Cardiac muscle cell (in vitro differentiated cells and primary cell): ENCODE data around the gene TESMIN. TPM values are rescaled to one million over a fixed set of nuclear protein-coding genes. Genes with fewer than 3 reads are reported as not detected.
A peak's percentile ranks its signal among the peaks of the same experiment; 100 is the strongest.

Source experiments
- DNase-seq, 2 donors: peaks; one replicate each; pipeline versions ENCODE4 v3.0.0 to v3.0.0-alpha.2; 2010 to 2017; ENCODE audit warnings: low read depth in 1 of 2, low spot score in 1 of 2
- H3K27ac ChIP-seq: fragments of 200-600 bp; sonication (generic); 2 replicates; pipeline ENCODE4 v1.5.1; 2016
- H3K27me3 ChIP-seq: fragments of 200-600 bp; sonication (generic); 2 replicates; pipeline ENCODE4 v1.6.0; 2016; ENCODE audit warnings: control low read depth
- H3K36me3 ChIP-seq: fragments of 200-600 bp; sonication (generic); 2 replicates; pipeline ENCODE4 v1.5.1; 2016; ENCODE audit warnings: control low read depth
- H3K4me1 ChIP-seq: fragments of 200-600 bp; sonication (generic); 2 replicates; pipeline ENCODE4 v1.8.1; 2017; ENCODE audit warnings: low read depth, mild to moderate bottlenecking, mixed run types
- H3K4me3 ChIP-seq: fragments of 200-600 bp; sonication (generic); 2 replicates; pipeline ENCODE4 v1.5.1; 2016; ENCODE audit warnings: mild to moderate bottlenecking
- H3K9me3 ChIP-seq: fragments of 200-600 bp; sonication (generic); 2 replicates; pipeline ENCODE4 v1.5.1; 2017; ENCODE audit warnings: low read depth, mild to moderate bottlenecking, control low read depth
- CTCF ChIP-seq: IDR thresholded peaks from 2 replicates; pipeline ENCODE4 v1.5.1; 2012; ENCODE audit warnings: low read depth, mild to moderate bottlenecking, low read length
- polyA plus RNA-seq: library from polyadenylated mRNA; unstranded; fragments of >200 nt; fragmentation: Nextera tagmentation; extraction: Ambion mirVana; gene quantifications from 2 replicates; pipeline ENCODE4 v1.2.1, GENCODE V29; 2016
- total RNA-seq: library from RNA; depleted of rRNA; stranded (reverse); fragments of >200 nt; gene quantifications from 2 replicates; pipeline ENCODE4 v1.2.3, GENCODE V29; 2016

The TESMIN gene
- total and polyA plus RNA-seq, 2 experiments from 2014 or later, result 4.6 to 23.5 TPM

GRCh38 chr11:68663482-68664010 is 87.8 kb downstream of the TESMIN start:
- Histone ChIP-seq H3K27ac (no peak overlapping the region), H3K4me3 (no peak overlapping the region), H3K27me3 (no peaks in the 10 kb centered on the region), H3K9me3 (no peaks in the 10 kb centered on the region), H3K4me1 (no peaks in the 10 kb centered on the region), H3K36me3 (no peaks in the 10 kb centered on the region)
- TF ChIP-seq CTCF, result no peak
- DNase-seq, result no peak

DNA sequence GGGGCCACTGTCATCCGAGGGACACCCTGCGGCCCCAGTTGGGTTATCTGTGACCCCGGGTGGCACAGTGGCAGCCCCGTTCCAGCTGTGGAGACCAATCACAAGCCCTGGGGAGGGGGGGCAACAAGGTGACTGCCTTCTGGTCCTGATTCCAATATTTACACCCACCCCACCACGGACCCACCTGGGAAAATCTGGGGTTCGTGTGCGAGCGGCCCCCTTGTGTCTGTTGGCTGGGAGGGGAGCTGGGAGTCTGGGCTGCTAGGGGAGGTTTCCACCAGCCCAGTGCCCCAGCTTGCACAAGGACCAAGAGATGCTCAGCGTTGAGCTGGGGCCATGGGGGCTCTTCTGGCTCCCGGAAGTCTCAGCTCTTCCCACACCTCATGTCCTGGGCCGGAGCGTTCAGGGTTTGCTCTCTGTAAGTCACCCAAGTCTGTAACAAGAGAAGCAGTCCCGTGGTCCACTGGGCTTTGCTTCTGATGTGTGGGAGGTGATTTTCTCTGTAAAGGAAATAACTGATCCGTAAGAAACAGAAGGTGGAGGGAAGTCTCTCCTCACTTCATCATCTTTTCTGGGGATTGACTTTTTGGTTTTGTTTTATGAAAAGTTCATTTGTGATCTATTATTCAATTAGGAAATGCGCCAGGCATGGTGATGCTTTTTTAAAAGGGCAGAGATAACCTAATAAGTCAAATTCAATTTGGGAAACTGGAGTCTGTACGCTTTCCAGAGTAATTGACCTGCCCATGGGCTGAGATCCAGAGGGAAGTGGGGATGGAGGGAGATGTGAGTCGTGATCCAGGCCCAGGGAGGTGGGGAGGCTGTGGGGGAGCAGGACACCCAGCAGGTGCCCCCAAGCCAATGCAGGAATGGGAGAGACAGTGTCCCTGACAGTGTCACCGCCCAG is 89.4 kb downstream of the TESMIN start:
- H3K27me3 ChIP-seq, result no peaks in the 10 kb centered on the region
- TF ChIP-seq CTCF, result no peak

DNA sequence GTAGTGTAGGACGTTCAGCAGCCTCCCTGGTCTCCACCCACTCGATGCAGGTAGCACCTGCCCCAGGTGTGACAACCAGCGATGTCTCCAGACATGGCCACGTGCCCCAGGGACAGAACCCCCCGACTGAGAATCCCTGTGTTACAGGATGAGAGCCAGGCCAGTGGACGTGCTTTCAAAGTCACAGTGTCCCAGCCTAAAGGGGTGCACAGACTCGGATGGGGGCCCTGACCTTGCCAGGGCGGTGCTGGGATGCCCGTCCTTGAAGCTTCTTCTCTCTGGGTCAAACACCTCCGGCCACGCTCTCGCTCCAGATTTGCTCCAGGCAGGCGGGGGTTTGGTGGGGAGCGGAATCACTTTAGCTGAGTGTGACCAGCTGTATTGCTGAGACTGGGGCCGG is 90.3 kb downstream of the TESMIN start:
- Histone ChIP-seq H3K27ac (no peak overlapping the region), H3K4me3 (no peak overlapping the region), H3K36me3 (no peaks in the 10 kb centered on the region), H3K9me3 (no peaks in the 10 kb centered on the region), H3K4me1 (no peaks in the 10 kb centered on the region), H3K27me3 (no peaks in the 10 kb centered on the region)
- DNase-seq, result no peak
- no peak for TF ChIP-seq CTCF

More for the DNA sequence above, 89.4 kb downstream of the TESMIN start:
- DNase-seq, result peak in 1 of 2 donors; percentile 23
- H3K36me3 ChIP-seq, result no peaks in the 10 kb centered on the region
- H3K9me3 ChIP-seq, result no peaks in the 10 kb centered on the region
- H3K4me1 ChIP-seq, result no peaks in the 10 kb centered on the region
- no peak overlapping the region for H3K27ac ChIP-seq
- no peak overlapping the region for H3K4me3 ChIP-seq

- H3K27me3 ChIP-seq, result no peaks in the 10 kb centered on the region
- no peaks in the 10 kb centered on the region for H3K4me1 ChIP-seq
- no peak for TF ChIP-seq CTCF
- H3K36me3 ChIP-seq, result no peaks in the 10 kb centered on the region
- no peak overlapping the region for H3K27ac ChIP-seq
- no peak for DNase-seq
- no peak overlapping the region for H3K4me3 ChIP-seq
- H3K9me3 ChIP-seq, result no peaks in the 10 kb centered on the region
Observed at GRCh38 chr11:68660066-68660810, 91.1 kb downstream of the TESMIN start.

- H3K36me3 ChIP-seq, result no peaks in the 10 kb centered on the region
- H3K4me1 ChIP-seq, result no peaks in the 10 kb centered on the region
- H3K9me3 ChIP-seq, result no peaks in the 10 kb centered on the region
- H3K4me3 ChIP-seq, result no peak overlapping the region
- TF ChIP-seq CTCF, result no peak
- no peak overlapping the region for H3K27ac ChIP-seq
- no peaks in the 10 kb centered on the region for H3K27me3 ChIP-seq
- DNase-seq, result peak in 1 of 2 donors; percentile 99
Observed at GRCh38 chr11:68659158-68659921, 92.0 kb downstream of the TESMIN start.
